Ammon's horn (tissue), 1 donor: ENCODE results near the gene SRMS.
A peak's percentile ranks its signal among the peaks of the same experiment; 100 is the strongest.
"Not testable (repeated sequence)": the region's sequence is repeated elsewhere in the genome, so short reads cannot be mapped to it uniquely, and the experiment has no call there.

Experiments used
- DNase-seq: peaks from one replicate; pipeline ENCODE4 v3.0.0-alpha.2; 2016; ENCODE audit warnings: low spot score

SRMS gene

GRCh38 chr20:63578224-63579016 is 30.9 kb upstream of the SRMS start:
- no peak for DNase-seq

- peak; percentile 43 for DNase-seq
These were observed 29.9 kb upstream of the SRMS start for GRCh38 chr20:63577317-63577894.

GRCh38 chr20:63576311-63576710 is 28.8 kb upstream of the SRMS start:
- no peak for DNase-seq

GRCh38 chr20:63574829-63575743 is 27.5 kb upstream of the SRMS start:
- DNase-seq = no peak

GRCh38 chr20:63574156-63574828 is 26.7 kb upstream of the SRMS start, which contains the start of gene HELZ2:
Gene HELZ2, minus strand, starts transcription at chr20:63574239. Its CDS starts 1,854 bp downstream, at chr20:63572385.
- DNase-seq = peak; percentile 41

GRCh38 chr20:63573647-63574131 is 26.1 kb upstream of the SRMS start:
- DNase-seq = no peak

- no peak for DNase-seq
These were observed 25.5 kb upstream of the SRMS start for GRCh38 chr20:63572788-63573646.

- DNase-seq = no peak
These were observed 24.7 kb upstream of the SRMS start for GRCh38 chr20:63572071-63572787.

- DNase-seq = not testable (repeated sequence)
These were observed 23.5 kb upstream of the SRMS start for GRCh38 chr20:63571087-63571478.

- no peak for DNase-seq
These were observed 22.9 kb upstream of the SRMS start for GRCh38 chr20:63570281-63571086.

- DNase-seq = no peak
These were observed 21.7 kb upstream of the SRMS start for GRCh38 chr20:63568986-63569949.

GRCh38 chr20:63568170-63568981 is 20.8 kb upstream of the SRMS start:
- no peak for DNase-seq

- peak; percentile 53 for DNase-seq
These were observed 20.0 kb upstream of the SRMS start for GRCh38 chr20:63567386-63568169.

GRCh38 chr20:63567136-63567385 is 19.5 kb upstream of the SRMS start:
- no peak for DNase-seq

GRCh38 chr20:63566395-63567135 is 19.0 kb upstream of the SRMS start:
- DNase-seq = no peak
